Natural killer cell (primary cell): Measurements from ENCODE around the gene KRTAP12-2. TPM values are rescaled to one million over a fixed set of nuclear protein-coding genes. Genes with fewer than 3 reads are reported as not detected.
"Not testable (repeated sequence)": the region's sequence is repeated elsewhere in the genome, so short reads cannot be mapped to it uniquely, and the experiment has no call there.

Experiments used
- ATAC-seq, 3 donors: fragments of 150-1000 bp in 2 of 3; fragments of 200-7000 bp in 1 of 3; cut with Tn5 transposase; 1 replicate in 1 of 3; 2 replicates in 2 of 3; pipeline ENCODE4 v1.10.0; 2021; ENCODE audit warnings: mild to moderate bottlenecking in 2 of 3, moderate library complexity in 2 of 3
- DNase-seq, 2 donors: peaks; one replicate each; pipeline versions ENCODE4 v3.0.0 to v3.0.0-alpha.2; 2013 to 2021; ENCODE audit warnings: mixed read lengths in 1 of 2
- H3K27ac ChIP-seq: one replicate; pipeline ENCODE4 v1.5.1; 2013; ENCODE audit warnings: mild to moderate bottlenecking, low read length
- H3K27me3 ChIP-seq: one replicate; pipeline ENCODE4 v1.6.1; 2013; ENCODE audit warnings: low read length; ENCODE audit not compliant: control insufficient read depth, insufficient read depth
- H3K36me3 ChIP-seq: one replicate; pipeline ENCODE4 v1.6.1; 2013; ENCODE audit warnings: low read length; ENCODE audit not compliant: control insufficient read depth, insufficient read depth
- H3K4me1 ChIP-seq: one replicate; pipeline ENCODE4 v1.6.1; 2013; ENCODE audit warnings: low read length; ENCODE audit not compliant: control insufficient read depth, insufficient read depth
- H3K4me3 ChIP-seq: one replicate; pipeline ENCODE4 v1.5.1; 2013; ENCODE audit warnings: low read length
- H3K9me3 ChIP-seq: one replicate; pipeline ENCODE4 v1.6.1; 2013; ENCODE audit warnings: low read length; ENCODE audit not compliant: control insufficient read depth, insufficient read depth
- H3K27ac Mint-ChIP-seq, 2 donors: one replicate each; pipeline ENCODE4 v1.8.0; 2022; ENCODE audit warnings: mild to moderate bottlenecking in 2 of 2, mixed read lengths in 2 of 2, moderate library complexity in 1 of 2
- H3K27me3 Mint-ChIP-seq, 2 donors: one replicate each; pipeline ENCODE4 v1.8.0; 2022; ENCODE audit warnings: low read depth in 2 of 2, mixed read lengths in 2 of 2
- H3K36me3 Mint-ChIP-seq: one replicate; pipeline ENCODE4 v1.8.0; 2022; ENCODE audit warnings: mixed read lengths
- H3K4me1 Mint-ChIP-seq, 2 donors: one replicate each; pipeline ENCODE4 v1.8.0; 2022; ENCODE audit warnings: mixed read lengths in 2 of 2
- H3K4me3 Mint-ChIP-seq: one replicate; pipeline ENCODE4 v1.8.0; 2022; ENCODE audit warnings: mild to moderate bottlenecking, moderate library complexity, mixed read lengths
- H3K9me3 Mint-ChIP-seq, 2 donors: one replicate each; pipeline ENCODE4 v1.8.0; 2022; ENCODE audit warnings: mixed read lengths in 2 of 2
- CTCF ChIP-seq: fragments of 200-600 bp; IDR thresholded peaks from one replicate; pipeline ENCODE4 v1.8.0; 2022; ENCODE audit warnings: antibody characterized with exemption
- WGBS: methylation state at CpG from one replicate; pipeline ENCODE4 v1.1.7; 2013; ENCODE audit warnings: missing lambda C conversion rate; ENCODE audit not compliant: insufficient coverage; 5-methylcytosine and 5-hydroxymethylcytosine counted together
- intact Hi-C: fragments of 100-400 bp; cut with micrococcal nuclease; formaldehyde crosslinking; loops from one replicate; pipeline ENCODE4 v1.14.2; 2022
- total RNA-seq, 4 donors: library from RNA; stranded (reverse); fragments of 120-200 nt in 1 of 4; gene quantifications; one replicate each; pipeline versions ENCODE4 v1.2.3 to v1.2.4, GENCODE V29; 2013 to 2022

The KRTAP12-2 gene
- total RNA-seq, 3 donors from 2014 or later (not counting 1 experiment from before 2014, with no cell fraction given): not detected

- peaks cover 11% of the 10 kb centered on the region for H3K36me3 Mint-ChIP-seq
- peaks cover 4 to 10% of the 10 kb centered on the region in 2 donors for H3K9me3 Mint-ChIP-seq
- H3K4me3 Mint-ChIP-seq: no peak overlapping the region
- H3K27ac Mint-ChIP-seq: no peak overlapping the region
- Histone ChIP-seq H3K9me3 (peaks cover 11% of the 10 kb centered on the region), H3K4me3 (no peak overlapping the region), H3K27ac (no peak overlapping the region), H3K27me3 (peaks cover 2% of the 10 kb centered on the region), H3K4me1 (peaks cover 8% of the 10 kb centered on the region), H3K36me3 (no peaks in the 10 kb centered on the region)
- peaks cover 5 to 9% of the 10 kb centered on the region in 2 donors for H3K27me3 Mint-ChIP-seq
- ATAC-seq: no peak
- TF ChIP-seq CTCF: no peak
- DNase-seq: no peak
- intact Hi-C loops: no loop called here
- 81% methylated on average over 33 of the region's 33 CpGs for WGBS
- H3K4me1 Mint-ChIP-seq: peaks cover 3 to 14% of the 10 kb centered on the region in 2 donors
Observed at GRCh38 chr21:44648557-44649311, 18.0 kb downstream of the KRTAP12-2 start.

- peaks cover 5 to 9% of the 10 kb centered on the region in 2 donors for H3K27me3 Mint-ChIP-seq
- peaks cover 2% of the 10 kb centered on the region for H3K27me3 ChIP-seq
- DNase-seq: no peak
- intact Hi-C loops: no loop called here
- peaks cover 11% of the 10 kb centered on the region for H3K36me3 Mint-ChIP-seq
- peaks cover 0 to 13% of the 10 kb centered on the region in 2 donors for H3K4me1 Mint-ChIP-seq
- peaks cover 6% of the 10 kb centered on the region for H3K4me1 ChIP-seq
- WGBS: 72% methylated on average over 8 of the region's 8 CpGs
- ATAC-seq: no peak
- peaks cover 4 to 10% of the 10 kb centered on the region in 2 donors for H3K9me3 Mint-ChIP-seq
- TF ChIP-seq CTCF: no peak
- no peaks in the 10 kb centered on the region for H3K36me3 ChIP-seq
- H3K4me3 ChIP-seq: no peak overlapping the region
- no peak overlapping the region for H3K4me3 Mint-ChIP-seq
- H3K9me3 ChIP-seq: peaks cover 13% of the 10 kb centered on the region
- H3K27ac Mint-ChIP-seq: no peak overlapping the region
- H3K27ac ChIP-seq: no peak overlapping the region
Observed at GRCh38 chr21:44647222-44647552, 19.5 kb downstream of the KRTAP12-2 start.

GRCh38 chr21:44646366-44647221 lies 20.1 kb downstream of the KRTAP12-2 start, which contains the start of gene KRTAP10-11:
Gene KRTAP10-11 (plus strand): TSS chr21:44646414. CDS start chr21:44646459, 45 bp downstream.
- H3K4me3 Mint-ChIP-seq, intact Hi-C loops, H3K27me3 Mint-ChIP-seq, H3K9me3 Mint-ChIP-seq, ATAC-seq, H3K27ac ChIP-seq, H3K27me3 ChIP-seq, H3K4me3 ChIP-seq, H3K27ac Mint-ChIP-seq, H3K4me1 ChIP-seq, DNase-seq, H3K36me3 ChIP-seq: not testable (repeated sequence)
- Mint-ChIP-seq H3K4me1 (peaks cover 0 to 12% of the 10 kb centered on the region in 2 donors), H3K36me3 (peaks cover 11% of the 10 kb centered on the region)
- WGBS: 80% methylated on average over 21 of the region's 21 CpGs
- peaks cover 13% of the 10 kb centered on the region for H3K9me3 ChIP-seq

DNA sequence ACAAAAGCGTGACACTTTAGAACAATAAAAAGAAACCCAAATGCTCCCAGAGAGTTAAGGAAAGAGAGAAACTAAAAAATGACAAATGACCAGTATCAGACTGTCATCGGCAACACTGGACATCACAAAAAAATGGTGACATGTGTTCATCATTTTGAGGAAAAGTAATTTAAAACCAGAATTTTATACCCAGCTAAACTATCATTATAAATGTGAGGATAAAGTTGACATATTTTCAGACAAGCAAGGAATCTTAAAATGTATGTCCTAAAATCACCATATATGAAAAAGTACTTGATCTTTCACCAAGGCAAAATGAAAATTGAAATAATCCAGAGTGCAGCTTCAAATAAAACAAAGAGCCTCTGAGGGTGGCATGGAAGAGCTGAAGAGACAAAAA lies 21.8 kb downstream of the KRTAP12-2 start:
- peaks cover 2% of the 10 kb centered on the region for H3K27me3 ChIP-seq
- peaks cover 4 to 16% of the 10 kb centered on the region in 2 donors for H3K9me3 Mint-ChIP-seq
- no peak overlapping the region for H3K27ac ChIP-seq
- peaks cover 11% of the 10 kb centered on the region for H3K36me3 Mint-ChIP-seq
- H3K27ac Mint-ChIP-seq: no peak overlapping the region
- H3K4me1 ChIP-seq: peaks cover 6% of the 10 kb centered on the region
- no peaks in the 10 kb centered on the region for H3K36me3 ChIP-seq
- no peak overlapping the region for H3K4me3 ChIP-seq
- WGBS: no CpG with 5 or more reads among the region's 2 CpGs
- TF ChIP-seq CTCF: no peak
- H3K4me1 Mint-ChIP-seq: peaks cover 0 to 9% of the 10 kb centered on the region in 2 donors
- intact Hi-C loops: no loop called here
- no peak overlapping the region for H3K4me3 Mint-ChIP-seq
- peaks cover 17% of the 10 kb centered on the region for H3K9me3 ChIP-seq
- DNase-seq (no peak), ATAC-seq (no peak)
- peaks cover 12 to 20% of the 10 kb centered on the region in 2 donors for H3K27me3 Mint-ChIP-seq
